Transverse colon (tissue), 4 donors: ENCODE data around the gene DOCK6.

Experiments used
- CTCF ChIP-seq, 5 experiments: fragments of 200-600 bp in 3 of 5; fragments of 450-650 bp in 2 of 5; sonication (generic) in 3 of 5; IDR thresholded peaks; 1 replicate in 2 of 5; 2 replicates in 3 of 5; pipeline ENCODE4 v1.5.1; 2016 to 2017; ENCODE audit warnings: antibody characterized with exemption in 5 of 5, inconsistent platforms in 3 of 5, mild to moderate bottlenecking in 2 of 5, moderate library complexity in 1 of 5
- EP300 ChIP-seq: sonication (generic); formaldehyde crosslinking; IDR thresholded peaks from one replicate; pipeline ENCODE4 v1.6.1; 2017; ENCODE audit warnings: antibody characterized with exemption, low read depth
- POLR2A ChIP-seq: fragments of 450-650 bp; IDR thresholded peaks from one replicate; pipeline ENCODE4 v1.6.1; 2016; ENCODE audit warnings: antibody characterized with exemption, mild to moderate bottlenecking, moderate library complexity
- POLR2AphosphoS5 ChIP-seq, 3 donors: sonication (generic); formaldehyde crosslinking; IDR thresholded peaks; one replicate each; pipeline ENCODE4 v1.6.1; 2016; ENCODE audit warnings: antibody characterized with exemption in 3 of 3

GRCh38 chr19:11187441-11187840 lies 74.9 kb downstream of the DOCK6 start:
- TF ChIP-seq POLR2A (no peak), CTCF (IDR thresholded peaks at IDR 0.05) (no peak), POLR2AphosphoS5 (IDR thresholded peaks at IDR 0.05) (no peak), EP300 (no peak)
